SU-DHL-6 (cell line): Measurements from ENCODE around the gene BEND5.

Experiments
- EZH2phosphoT487 ChIP-seq: fragments of 200-600 bp; sonication (generic), shearing (Covaris generic); conservative IDR thresholded peaks from 2 replicates; pipeline ENCODE4 v1.6.1; 2018; ENCODE audit warnings: mild to moderate bottlenecking, antibody characterized with exemption, low read length, moderate library complexity, mixed read lengths
- TF ChIP-seq, protein P1 (sequence below): fragments of 200-600 bp; sonication (generic); IDR thresholded peaks from one replicate; pipeline ENCODE4 v1.5.1; 2017; ENCODE audit warnings: antibody characterized with exemption, mild to moderate bottlenecking, low read length, moderate library complexity; ENCODE audit not compliant: insufficient read depth, poor library complexity, severe bottlenecking

DNA sequence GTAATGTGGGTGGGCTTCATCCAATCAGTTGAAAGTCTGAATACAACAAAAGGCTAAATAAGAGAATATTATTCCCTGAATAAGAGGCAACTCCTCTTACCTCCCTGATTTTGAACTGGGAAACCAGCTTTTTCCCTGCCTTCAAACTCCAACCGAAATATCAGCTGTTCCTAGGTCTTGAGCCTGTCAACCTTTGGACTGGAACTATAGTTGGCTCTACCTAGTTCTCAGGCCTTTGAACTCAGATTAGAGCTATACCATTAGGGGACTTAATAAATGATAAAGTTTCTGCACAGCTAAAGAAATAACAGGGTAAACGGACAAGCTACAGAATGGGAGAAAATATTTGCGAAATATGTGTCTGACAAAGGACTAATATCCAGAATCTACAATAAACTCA is 43.8 kb upstream of the BEND5 start:
- TF ChIP-seq, protein P1, sequence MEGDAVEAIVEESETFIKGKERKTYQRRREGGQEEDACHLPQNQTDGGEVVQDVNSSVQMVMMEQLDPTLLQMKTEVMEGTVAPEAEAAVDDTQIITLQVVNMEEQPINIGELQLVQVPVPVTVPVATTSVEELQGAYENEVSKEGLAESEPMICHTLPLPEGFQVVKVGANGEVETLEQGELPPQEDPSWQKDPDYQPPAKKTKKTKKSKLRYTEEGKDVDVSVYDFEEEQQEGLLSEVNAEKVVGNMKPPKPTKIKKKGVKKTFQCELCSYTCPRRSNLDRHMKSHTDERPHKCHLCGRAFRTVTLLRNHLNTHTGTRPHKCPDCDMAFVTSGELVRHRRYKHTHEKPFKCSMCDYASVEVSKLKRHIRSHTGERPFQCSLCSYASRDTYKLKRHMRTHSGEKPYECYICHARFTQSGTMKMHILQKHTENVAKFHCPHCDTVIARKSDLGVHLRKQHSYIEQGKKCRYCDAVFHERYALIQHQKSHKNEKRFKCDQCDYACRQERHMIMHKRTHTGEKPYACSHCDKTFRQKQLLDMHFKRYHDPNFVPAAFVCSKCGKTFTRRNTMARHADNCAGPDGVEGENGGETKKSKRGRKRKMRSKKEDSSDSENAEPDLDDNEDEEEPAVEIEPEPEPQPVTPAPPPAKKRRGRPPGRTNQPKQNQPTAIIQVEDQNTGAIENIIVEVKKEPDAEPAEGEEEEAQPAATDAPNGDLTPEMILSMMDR, result no peak
- no peak for TF ChIP-seq EZH2phosphoT487
